Measurements from ENCODE around the gene SLPI.

SLPI gene

DNA sequence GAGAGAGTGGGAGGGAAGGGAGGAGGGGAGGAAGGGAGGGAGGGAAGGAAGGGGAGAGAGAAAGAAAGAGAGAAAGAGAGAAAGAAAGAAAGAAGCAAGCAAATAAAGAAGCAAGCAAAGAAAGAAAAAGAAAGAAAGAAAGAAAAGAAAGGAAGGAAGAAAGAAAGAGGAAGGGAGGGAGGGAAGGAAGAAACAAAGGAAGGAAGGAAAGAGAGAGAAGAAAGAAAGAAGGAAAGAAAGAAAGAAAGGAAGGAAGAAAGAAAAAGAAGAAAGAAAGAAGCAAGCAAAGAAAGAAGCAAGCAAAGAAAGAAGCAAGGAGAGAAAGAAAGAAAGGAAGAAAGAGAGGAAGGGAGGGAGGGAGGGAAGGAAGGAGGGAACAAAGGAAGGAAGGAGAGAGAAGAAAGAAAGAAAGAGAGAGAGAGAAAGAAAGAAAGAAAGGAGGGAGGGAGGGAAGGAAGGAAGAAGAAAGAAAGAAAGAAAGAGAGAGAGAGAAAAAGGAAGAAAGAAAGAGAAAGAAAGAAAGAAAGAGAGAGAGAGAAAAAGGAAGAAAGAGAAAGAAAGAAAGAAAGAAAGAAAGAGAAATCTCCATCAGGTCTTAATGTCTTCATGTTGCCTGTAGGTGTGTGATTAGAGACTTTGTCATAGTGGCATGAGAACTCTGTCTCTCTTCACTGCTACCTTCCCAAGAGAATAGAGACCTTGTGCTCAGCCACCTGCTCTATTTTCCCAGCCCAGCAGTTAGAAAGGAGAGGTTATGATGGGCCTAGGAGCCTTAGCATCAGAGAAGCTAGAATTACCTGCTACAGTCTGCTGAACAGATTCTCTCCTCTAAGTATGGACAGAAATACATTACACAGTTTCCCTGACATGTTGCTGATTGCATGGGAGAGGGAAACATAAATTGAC lies 42.5 kb downstream of the SLPI start:
- no peak for DNase-seq

DNA sequence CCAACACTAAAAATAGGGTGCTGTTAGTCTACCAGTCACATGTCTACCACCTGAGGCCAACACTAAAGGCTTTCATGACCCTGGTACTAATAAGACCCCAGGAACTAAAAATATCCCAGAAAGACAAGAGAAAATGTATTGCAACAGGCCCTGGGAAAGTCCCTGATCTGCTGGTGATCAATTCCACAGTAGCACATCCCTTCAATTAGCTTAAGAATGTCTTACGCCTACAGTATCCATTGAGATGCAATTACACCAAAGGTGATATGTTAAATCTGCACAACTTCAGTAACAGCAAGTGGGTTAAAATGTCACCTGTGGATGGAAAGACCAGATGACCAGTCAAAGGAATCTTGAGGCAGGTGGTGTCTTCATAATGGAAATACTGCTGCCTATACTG lies 44.4 kb downstream of the SLPI start:
- no peak for DNase-seq

DNA sequence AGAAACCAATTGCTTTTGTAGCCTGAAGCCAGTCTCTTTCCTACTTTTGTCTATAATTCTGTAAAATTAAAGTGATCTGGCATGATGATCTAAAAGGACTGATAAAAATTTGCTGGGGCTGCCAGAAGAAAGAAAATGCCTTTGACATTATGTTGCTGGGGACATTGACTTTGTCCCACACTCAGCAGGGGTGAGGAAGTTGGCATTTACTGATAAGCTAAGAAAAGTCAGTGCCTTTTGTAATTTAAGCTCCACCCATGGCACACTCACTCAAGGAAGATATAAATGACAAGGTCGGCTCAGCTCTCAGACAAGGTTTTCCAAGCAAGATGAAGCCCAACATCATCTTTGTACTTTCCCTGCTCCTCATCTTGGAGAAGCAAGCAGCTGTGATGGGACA lies 47.6 kb downstream of the SLPI start, which contains the start of gene SEMG1:
Gene SEMG1, plus strand, starts transcription at position 309 of the 400 bp plus-strand sequence. Its CDS starts 21 bp downstream, at position 330.
- DNase-seq, result no peak

Measured in CD4-positive, alpha-beta T cell treated with Interleukin-15 for 1 hour (primary cell).